Testis (tissue), 2 donors: ENCODE data around the gene FAM234A.

Experiments
- POLR2A ChIP-seq: fragments of 450-650 bp; IDR thresholded peaks from one replicate; pipeline ENCODE4 v1.6.1; 2017; ENCODE audit warnings: antibody characterized with exemption, mild to moderate bottlenecking, moderate library complexity
- TF ChIP-seq, protein P1 (sequence below), 3 experiments: fragments of 450-650 bp in 2 of 3; fragments of 200-600 bp in 1 of 3; sonication (generic) in 1 of 3; IDR thresholded peaks; one replicate each; pipeline ENCODE4 v1.5.1; 2016 to 2019; ENCODE audit warnings: antibody characterized with exemption in 3 of 3, mild to moderate bottlenecking in 2 of 3, moderate library complexity in 1 of 3

- TF ChIP-seq, protein P1, sequence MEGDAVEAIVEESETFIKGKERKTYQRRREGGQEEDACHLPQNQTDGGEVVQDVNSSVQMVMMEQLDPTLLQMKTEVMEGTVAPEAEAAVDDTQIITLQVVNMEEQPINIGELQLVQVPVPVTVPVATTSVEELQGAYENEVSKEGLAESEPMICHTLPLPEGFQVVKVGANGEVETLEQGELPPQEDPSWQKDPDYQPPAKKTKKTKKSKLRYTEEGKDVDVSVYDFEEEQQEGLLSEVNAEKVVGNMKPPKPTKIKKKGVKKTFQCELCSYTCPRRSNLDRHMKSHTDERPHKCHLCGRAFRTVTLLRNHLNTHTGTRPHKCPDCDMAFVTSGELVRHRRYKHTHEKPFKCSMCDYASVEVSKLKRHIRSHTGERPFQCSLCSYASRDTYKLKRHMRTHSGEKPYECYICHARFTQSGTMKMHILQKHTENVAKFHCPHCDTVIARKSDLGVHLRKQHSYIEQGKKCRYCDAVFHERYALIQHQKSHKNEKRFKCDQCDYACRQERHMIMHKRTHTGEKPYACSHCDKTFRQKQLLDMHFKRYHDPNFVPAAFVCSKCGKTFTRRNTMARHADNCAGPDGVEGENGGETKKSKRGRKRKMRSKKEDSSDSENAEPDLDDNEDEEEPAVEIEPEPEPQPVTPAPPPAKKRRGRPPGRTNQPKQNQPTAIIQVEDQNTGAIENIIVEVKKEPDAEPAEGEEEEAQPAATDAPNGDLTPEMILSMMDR (IDR thresholded peaks at IDR 0.05), result no peak
- no peak for TF ChIP-seq POLR2A
Observed at GRCh38 chr16:264440-264951, 29.9 kb downstream of the FAM234A start.
